ENCODE results near the gene METTL2B.
"Not testable (repeated sequence)": the region's sequence is repeated elsewhere in the genome, so short reads cannot be mapped to it uniquely, and the experiment has no call there.

METTL2B gene

GRCh38 chr7:128476402-128477335, at the start of gene METTL2B:
METTL2B (plus strand) TSS chr7:128476748; CDS start chr7:128476766, 18 bp downstream.
- peak within 1 kb of the TSS; percentile 87 to 94 (median 91) for H3K4me2 ChIP-seq
- peaks cover 11 to 29% (median 24%) of the 10 kb centered on the region in 11 experiments for H3K36me3 ChIP-seq
- H3K27me3 ChIP-seq; H3K9me3 ChIP-seq (replicated peaks in 1 of 11): not testable (repeated sequence)
- peak within 1 kb of the TSS; percentile 78 to 90 (median 84) for H3K4me3 ChIP-seq
- H3K27ac ChIP-seq, result peak within 1 kb of the TSS; percentile 70 to 91 (median 88)
- H4K20me1 ChIP-seq, result peaks cover 0 to 32% (median 5%) of the 10 kb centered on the region in 11 experiments; a peak in 6 of 22 replicates
- peak within 1 kb of the TSS; percentile 87 to 92 (median 91) for H3K9ac ChIP-seq
- peaks cover 14 to 23% (median 16%) of the 10 kb centered on the region in 10 experiments for H3K4me1 ChIP-seq

GRCh38 chr7:128427289-128427891, 49.2 kb upstream of the METTL2B start:
- Histone ChIP-seq H3K4me3 (no peak overlapping the region), H3K4me1 (peaks cover 0 to 5% (median 0%) of the 10 kb centered on the region in 10 experiments; a peak in 4 of 20 replicates), H3K9ac (no peak overlapping the region; a peak in 1 of 22 replicates), H3K27ac (no peak overlapping the region), H3K36me3 (no peaks in the 10 kb centered on the region), H3K4me2 (no peak overlapping the region), H3K9me3 (replicated peaks in 1 of 11) (no peaks in the 10 kb centered on the region), H3K27me3 (no peaks in the 10 kb centered on the region), H4K20me1 (no peaks in the 10 kb centered on the region)
- TF ChIP-seq Cebpa-rat (IDR thresholded peaks at IDR 0.05), result no peak

- Histone ChIP-seq H3K4me2 (no peak overlapping the region), H3K27ac (no peak overlapping the region), H3K4me1 (no peaks in the 10 kb centered on the region; a peak in 1 of 20 replicates), H3K36me3 (no peaks in the 10 kb centered on the region), H3K9me3 (replicated peaks in 1 of 11) (no peaks in the 10 kb centered on the region), H4K20me1 (no peaks in the 10 kb centered on the region), H3K9ac (no peak overlapping the region), H3K4me3 (no peak overlapping the region), H3K27me3 (no peaks in the 10 kb centered on the region)
- no peak for TF ChIP-seq Cebpa-rat (IDR thresholded peaks at IDR 0.05)
Observed at GRCh38 chr7:128430207-128430606, 46.3 kb upstream of the METTL2B start.

GRCh38 chr7:128431221-128431620, 45.3 kb upstream of the METTL2B start:
- Histone ChIP-seq H3K4me1 (no peaks in the 10 kb centered on the region; a peak in 1 of 20 replicates), H3K36me3 (no peaks in the 10 kb centered on the region), H3K27ac (no peak overlapping the region), H3K9me3 (replicated peaks in 1 of 11) (no peaks in the 10 kb centered on the region), H3K27me3 (no peaks in the 10 kb centered on the region), H4K20me1 (no peaks in the 10 kb centered on the region), H3K9ac (no peak overlapping the region), H3K4me3 (no peak overlapping the region), H3K4me2 (no peak overlapping the region)
- no peak for TF ChIP-seq Cebpa-rat (IDR thresholded peaks at IDR 0.05)

DNA sequence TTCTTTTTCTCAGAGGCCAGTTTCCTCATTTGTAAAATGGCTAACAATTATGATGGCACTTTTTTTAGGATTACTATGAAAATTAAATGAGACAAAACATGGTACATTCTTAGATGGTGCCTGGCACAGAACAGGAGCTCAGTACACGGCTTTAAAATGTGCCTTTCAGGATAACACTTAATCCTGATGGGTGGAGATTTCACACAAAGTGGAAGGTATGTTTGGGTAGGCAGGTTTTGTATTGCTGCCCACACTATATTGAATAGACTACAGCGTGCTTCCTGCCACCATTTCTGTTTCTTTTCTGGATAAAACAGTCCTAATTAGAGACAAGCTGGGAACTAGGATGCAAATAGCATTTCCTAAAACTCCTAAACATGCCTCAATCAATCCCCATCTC, 44.8 kb upstream of the METTL2B start:
- H3K36me3 ChIP-seq, result no peaks in the 10 kb centered on the region
- H3K4me1 ChIP-seq, result peaks cover 0 to under 1% (median 0%) of the 10 kb centered on the region in 10 experiments; a peak in 2 of 20 replicates
- no peaks in the 10 kb centered on the region for H3K9me3 ChIP-seq (replicated peaks in 1 of 11)
- no peak overlapping the region for H3K4me3 ChIP-seq
- no peak for TF ChIP-seq Cebpa-rat (IDR thresholded peaks at IDR 0.05)
- H3K27me3 ChIP-seq, result no peaks in the 10 kb centered on the region
- no peak overlapping the region for H3K27ac ChIP-seq
- no peaks in the 10 kb centered on the region for H4K20me1 ChIP-seq
- H3K4me2 ChIP-seq, result no peak overlapping the region
- no peak overlapping the region for H3K9ac ChIP-seq

DNA sequence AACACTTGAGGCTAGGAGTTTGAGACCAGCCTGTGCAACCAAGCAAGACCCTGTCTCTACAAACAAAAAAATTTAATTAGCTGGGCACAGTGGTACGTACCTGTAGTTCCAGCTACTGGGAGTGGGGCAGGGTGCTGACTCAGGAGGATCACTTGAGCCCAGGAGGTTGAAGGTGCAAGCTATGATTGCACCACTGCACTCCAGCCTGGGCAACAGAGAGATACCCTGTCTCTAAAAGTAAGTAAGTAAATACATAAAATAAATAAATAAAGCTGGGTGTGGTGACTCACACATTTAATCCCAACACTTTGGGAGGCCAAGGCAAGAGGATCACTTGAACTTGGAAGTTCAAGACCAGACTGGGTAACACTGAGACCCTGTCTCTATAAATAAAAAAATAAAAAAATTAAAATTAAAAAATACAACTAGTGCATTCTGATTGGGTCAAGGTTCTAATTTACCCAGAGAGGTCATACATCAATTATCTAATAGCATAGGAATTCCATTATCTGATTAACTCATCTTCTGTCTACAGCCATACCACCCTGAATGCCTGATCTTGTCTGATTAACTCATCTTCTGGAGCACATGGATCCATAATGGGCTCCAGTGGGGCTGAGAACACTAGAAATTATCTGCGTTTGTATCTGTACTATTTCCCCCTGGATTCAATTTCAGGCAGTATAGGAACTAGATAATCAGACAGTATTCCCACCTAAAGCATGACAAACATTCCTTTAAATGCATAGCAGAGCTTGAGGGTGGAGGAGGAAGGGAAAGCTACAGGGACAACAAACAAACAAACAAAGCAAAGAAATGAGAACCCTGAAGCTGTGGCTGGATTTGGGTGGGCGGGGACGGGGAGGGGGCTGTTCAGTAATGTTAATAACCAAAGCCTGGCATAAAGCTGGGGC, 41.9 kb upstream of the METTL2B start:
- H3K9ac ChIP-seq, result no peak overlapping the region
- H3K4me1 ChIP-seq, result peaks cover 0 to 28% (median 2%) of the 10 kb centered on the region in 10 experiments; a peak in 6 of 20 replicates
- no peak overlapping the region for H3K27ac ChIP-seq
- no peaks in the 10 kb centered on the region for H4K20me1 ChIP-seq
- TF ChIP-seq Cebpa-rat (IDR thresholded peaks at IDR 0.05), result no peak
- H3K4me2 ChIP-seq, result no peak overlapping the region
- H3K9me3 ChIP-seq (replicated peaks in 1 of 11), result no peaks in the 10 kb centered on the region
- H3K4me3 ChIP-seq, result no peak overlapping the region
- H3K36me3 ChIP-seq, result no peaks in the 10 kb centered on the region
- no peaks in the 10 kb centered on the region for H3K27me3 ChIP-seq

GRCh38 chr7:128435327-128435686, 41.2 kb upstream of the METTL2B start:
- no peaks in the 10 kb centered on the region for H3K36me3 ChIP-seq
- H3K4me1 ChIP-seq, result peaks cover 0 to 28% (median 2%) of the 10 kb centered on the region in 10 experiments; a peak in 6 of 20 replicates
- H3K9ac ChIP-seq, result no peak overlapping the region
- no peaks in the 10 kb centered on the region for H3K27me3 ChIP-seq
- H3K27ac ChIP-seq, result no peak overlapping the region
- H3K4me3 ChIP-seq, result no peak overlapping the region
- no peaks in the 10 kb centered on the region for H4K20me1 ChIP-seq
- H3K9me3 ChIP-seq (replicated peaks in 1 of 11), result no peaks in the 10 kb centered on the region
- no peak overlapping the region for H3K4me2 ChIP-seq
- no peak for TF ChIP-seq Cebpa-rat (IDR thresholded peaks at IDR 0.05)

- H3K9me3 ChIP-seq (replicated peaks in 1 of 11), result no peaks in the 10 kb centered on the region
- H3K27ac ChIP-seq, result peak overlapping the region in 3 of 11 experiments; percentile 55 to 67 (median 55); a peak in 6 of 22 replicates
- H3K27me3 ChIP-seq, result no peaks in the 10 kb centered on the region
- no peaks in the 10 kb centered on the region for H4K20me1 ChIP-seq
- H3K4me1 ChIP-seq, result peaks cover 0 to 28% (median 3%) of the 10 kb centered on the region in 10 experiments; a peak in 6 of 20 replicates
- peak overlapping the region in 1 of 11 experiments; percentile 18; a peak in 1 of 22 replicates for H3K9ac ChIP-seq
- peak overlapping the region in 3 of 11 experiments; percentile 64 to 74 (median 68); a peak in 7 of 22 replicates for H3K4me2 ChIP-seq
- no peaks in the 10 kb centered on the region for H3K36me3 ChIP-seq
- TF ChIP-seq Cebpa-rat (IDR thresholded peaks at IDR 0.05), result no peak
- no peak overlapping the region for H3K4me3 ChIP-seq
Observed at GRCh38 chr7:128437426-128438332, 38.9 kb upstream of the METTL2B start.

Data from BLaER1 treated with 17β-estradiol and CSF1 and Interleukin-3, amounts not matched to agents 10 nM and 100 nM (cell line).